ENCODE measurements around the gene AAK1.
"Not testable (repeated sequence)": the region's sequence is repeated elsewhere in the genome, so short reads cannot be mapped to it uniquely, and the experiment has no call there.

The AAK1 gene

DNA sequence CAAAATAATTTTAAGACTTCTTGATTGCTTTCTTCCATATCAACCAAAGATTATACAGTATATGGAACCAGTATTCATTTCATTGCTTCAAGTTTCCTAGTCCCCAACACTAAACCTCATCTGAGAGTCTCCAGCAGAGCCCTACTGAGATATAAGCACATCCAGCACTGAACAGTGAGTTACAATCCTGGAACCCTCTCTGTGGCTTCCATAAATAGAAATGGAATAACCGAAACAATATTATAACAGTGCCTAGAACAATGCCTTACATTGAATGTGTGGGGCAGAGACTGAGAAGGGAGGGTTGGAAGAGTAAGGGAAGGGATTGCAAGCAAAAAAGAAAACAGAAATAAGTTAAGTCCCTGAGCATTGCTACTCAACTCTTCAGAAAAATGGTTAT is 18.9 kb downstream of the AAK1 start:
- H2AFZ ChIP-seq (ENCODE audit: low read depth, low read length, severe bottlenecking): no peak overlapping the region
- H3K27ac ChIP-seq (ENCODE audit: low read depth, low read length): no peak overlapping the region
- H3K36me3 ChIP-seq (ENCODE audit: low read length): no peaks in the 10 kb centered on the region
- H3K9me2 ChIP-seq (replicated peaks; ENCODE audit: insufficient read depth, low read length): no peaks in the 10 kb centered on the region
- TF ChIP-seq, protein P1, sequence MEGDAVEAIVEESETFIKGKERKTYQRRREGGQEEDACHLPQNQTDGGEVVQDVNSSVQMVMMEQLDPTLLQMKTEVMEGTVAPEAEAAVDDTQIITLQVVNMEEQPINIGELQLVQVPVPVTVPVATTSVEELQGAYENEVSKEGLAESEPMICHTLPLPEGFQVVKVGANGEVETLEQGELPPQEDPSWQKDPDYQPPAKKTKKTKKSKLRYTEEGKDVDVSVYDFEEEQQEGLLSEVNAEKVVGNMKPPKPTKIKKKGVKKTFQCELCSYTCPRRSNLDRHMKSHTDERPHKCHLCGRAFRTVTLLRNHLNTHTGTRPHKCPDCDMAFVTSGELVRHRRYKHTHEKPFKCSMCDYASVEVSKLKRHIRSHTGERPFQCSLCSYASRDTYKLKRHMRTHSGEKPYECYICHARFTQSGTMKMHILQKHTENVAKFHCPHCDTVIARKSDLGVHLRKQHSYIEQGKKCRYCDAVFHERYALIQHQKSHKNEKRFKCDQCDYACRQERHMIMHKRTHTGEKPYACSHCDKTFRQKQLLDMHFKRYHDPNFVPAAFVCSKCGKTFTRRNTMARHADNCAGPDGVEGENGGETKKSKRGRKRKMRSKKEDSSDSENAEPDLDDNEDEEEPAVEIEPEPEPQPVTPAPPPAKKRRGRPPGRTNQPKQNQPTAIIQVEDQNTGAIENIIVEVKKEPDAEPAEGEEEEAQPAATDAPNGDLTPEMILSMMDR (IDR thresholded peaks at IDR 0.05; ENCODE audit: insufficient read depth, low read length, poor library complexity, severe bottlenecking): no peak
- no peak for TF ChIP-seq EZH2phosphoT487 (conservative IDR thresholded peaks at IDR 0.05; ENCODE audit: low read length)
- no peak overlapping the region for H3K9ac ChIP-seq (ENCODE audit: low read length)
- H4K20me1 ChIP-seq (ENCODE audit: low read depth, low read length): no peaks in the 10 kb centered on the region
- no peaks in the 10 kb centered on the region for H3K9me3 ChIP-seq (ENCODE audit: insufficient read depth, low read length)
- H3K4me3 ChIP-seq (ENCODE audit: insufficient read depth, low read length, poor library complexity, severe bottlenecking): no peak overlapping the region
- no peaks in the 10 kb centered on the region for H3F3A ChIP-seq (ENCODE audit: insufficient read depth)
- H3K27me3 ChIP-seq (ENCODE audit: low read length): no peaks in the 10 kb centered on the region
- H3K4me2 ChIP-seq (ENCODE audit: low read depth, low read length, poor library complexity, severe bottlenecking): no peak overlapping the region
- no peaks in the 10 kb centered on the region for H3K79me2 ChIP-seq (ENCODE audit: insufficient read depth, low read length)

DNA sequence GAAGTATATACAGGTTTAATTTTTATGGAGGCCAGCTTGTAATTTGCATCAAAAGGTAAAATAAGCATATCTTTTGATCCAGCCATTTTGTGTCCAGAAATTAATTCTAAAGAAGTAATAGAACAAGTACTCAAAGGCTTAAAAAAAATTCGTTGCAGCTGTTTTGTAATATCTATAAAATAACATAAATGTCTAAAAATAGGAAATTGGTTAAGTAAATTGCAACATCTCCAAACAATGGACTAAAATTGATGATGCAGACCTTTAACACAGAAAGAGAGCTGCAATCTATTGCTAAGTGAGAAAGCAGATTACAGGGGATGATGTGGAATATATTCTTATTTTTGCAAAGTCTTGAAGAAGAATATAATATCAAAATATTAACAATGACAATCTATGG is 19.4 kb downstream of the AAK1 start:
- no peaks in the 10 kb centered on the region for H3K9me3 ChIP-seq (ENCODE audit: insufficient read depth, low read length)
- H3K9me2 ChIP-seq (replicated peaks; ENCODE audit: insufficient read depth, low read length): no peaks in the 10 kb centered on the region
- no peaks in the 10 kb centered on the region for H3F3A ChIP-seq (ENCODE audit: insufficient read depth)
- H4K20me1 ChIP-seq (ENCODE audit: low read depth, low read length): no peaks in the 10 kb centered on the region
- no peak for TF ChIP-seq EZH2phosphoT487 (conservative IDR thresholded peaks at IDR 0.05; ENCODE audit: low read length)
- TF ChIP-seq, protein P1 (IDR thresholded peaks at IDR 0.05; ENCODE audit: insufficient read depth, low read length, poor library complexity, severe bottlenecking): no peak
- no peak overlapping the region for H2AFZ ChIP-seq (ENCODE audit: low read depth, low read length, severe bottlenecking)
- H3K36me3 ChIP-seq (ENCODE audit: low read length): no peaks in the 10 kb centered on the region
- no peaks in the 10 kb centered on the region for H3K27me3 ChIP-seq (ENCODE audit: low read length)
- no peak overlapping the region for H3K4me3 ChIP-seq (ENCODE audit: insufficient read depth, low read length, poor library complexity, severe bottlenecking)
- no peak overlapping the region for H3K9ac ChIP-seq (ENCODE audit: low read length)
- no peak overlapping the region for H3K27ac ChIP-seq (ENCODE audit: low read depth, low read length)
- H3K4me2 ChIP-seq (ENCODE audit: low read depth, low read length, poor library complexity, severe bottlenecking): no peak overlapping the region
- no peaks in the 10 kb centered on the region for H3K79me2 ChIP-seq (ENCODE audit: insufficient read depth, low read length)

DNA sequence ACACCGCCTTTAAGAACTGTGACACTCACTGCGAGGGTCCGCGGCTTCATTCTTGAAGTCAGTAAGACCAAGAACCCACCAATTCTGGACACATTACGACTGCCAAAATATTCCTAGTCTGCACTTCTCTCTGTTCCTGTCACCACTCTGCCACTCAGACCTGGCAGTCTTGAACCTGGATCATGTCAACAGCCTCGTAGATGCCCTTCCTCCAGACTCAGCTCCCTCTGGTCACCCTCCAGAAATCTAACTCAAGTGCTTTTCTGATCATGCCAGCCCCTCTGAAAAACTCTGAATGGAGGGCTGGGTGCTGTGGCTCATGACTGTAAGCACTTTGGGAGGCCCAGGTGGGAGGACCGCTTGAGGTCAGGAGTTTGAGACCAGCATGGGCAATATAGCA is 20.3 kb downstream of the AAK1 start:
- no peak overlapping the region for H3K4me2 ChIP-seq (ENCODE audit: low read depth, low read length, poor library complexity, severe bottlenecking)
- no peak overlapping the region for H2AFZ ChIP-seq (ENCODE audit: low read depth, low read length, severe bottlenecking)
- no peak overlapping the region for H3K9ac ChIP-seq (ENCODE audit: low read length)
- H3K36me3 ChIP-seq (ENCODE audit: low read length): no peaks in the 10 kb centered on the region
- H3K9me2 ChIP-seq (replicated peaks; ENCODE audit: insufficient read depth, low read length): no peaks in the 10 kb centered on the region
- H3K9me3 ChIP-seq (ENCODE audit: insufficient read depth, low read length): no peaks in the 10 kb centered on the region
- no peaks in the 10 kb centered on the region for H3K79me2 ChIP-seq (ENCODE audit: insufficient read depth, low read length)
- TF ChIP-seq, protein P1 (IDR thresholded peaks at IDR 0.05; ENCODE audit: insufficient read depth, low read length, poor library complexity, severe bottlenecking): no peak
- TF ChIP-seq EZH2phosphoT487 (conservative IDR thresholded peaks at IDR 0.05; ENCODE audit: low read length): no peak
- no peaks in the 10 kb centered on the region for H4K20me1 ChIP-seq (ENCODE audit: low read depth, low read length)
- H3K4me3 ChIP-seq (ENCODE audit: insufficient read depth, low read length, poor library complexity, severe bottlenecking): no peak overlapping the region
- no peaks in the 10 kb centered on the region for H3F3A ChIP-seq (ENCODE audit: insufficient read depth)
- no peak overlapping the region for H3K27ac ChIP-seq (ENCODE audit: low read depth, low read length)
- H3K27me3 ChIP-seq (ENCODE audit: low read length): no peaks in the 10 kb centered on the region

DNA sequence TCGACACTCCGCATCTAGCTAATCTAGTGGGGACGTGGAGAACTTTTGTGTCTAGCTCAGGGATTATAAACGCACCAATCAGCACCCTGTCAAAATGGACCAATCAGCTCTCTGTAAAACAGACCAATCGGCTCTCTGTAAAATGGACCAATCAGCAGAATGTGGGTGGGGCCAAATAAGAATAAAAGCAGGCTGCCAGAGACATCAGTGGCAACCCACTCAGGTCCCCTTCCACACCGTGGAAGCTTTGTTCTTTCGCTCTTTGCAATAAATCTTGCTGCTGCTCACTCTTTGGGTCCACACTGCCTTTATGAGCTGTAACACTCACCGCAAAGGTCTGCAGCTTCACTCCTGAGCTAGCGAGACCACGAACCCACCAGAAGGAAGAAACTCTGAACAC is 20.7 kb downstream of the AAK1 start:
- not testable (repeated sequence) for H3K27me3 ChIP-seq (ENCODE audit: low read length); H3K4me3 ChIP-seq (ENCODE audit: insufficient read depth, low read length, poor library complexity, severe bottlenecking); H4K20me1 ChIP-seq (ENCODE audit: low read depth, low read length); H3K36me3 ChIP-seq (ENCODE audit: low read length); H3K9ac ChIP-seq (ENCODE audit: low read length); H3K9me3 ChIP-seq (ENCODE audit: insufficient read depth, low read length); H3F3A ChIP-seq (ENCODE audit: insufficient read depth); H3K27ac ChIP-seq (ENCODE audit: low read depth, low read length); H3K4me2 ChIP-seq (ENCODE audit: low read depth, low read length, poor library complexity, severe bottlenecking); H3K79me2 ChIP-seq (ENCODE audit: insufficient read depth, low read length); H2AFZ ChIP-seq (ENCODE audit: low read depth, low read length, severe bottlenecking); H3K9me2 ChIP-seq (replicated peaks; ENCODE audit: insufficient read depth, low read length)

DNA sequence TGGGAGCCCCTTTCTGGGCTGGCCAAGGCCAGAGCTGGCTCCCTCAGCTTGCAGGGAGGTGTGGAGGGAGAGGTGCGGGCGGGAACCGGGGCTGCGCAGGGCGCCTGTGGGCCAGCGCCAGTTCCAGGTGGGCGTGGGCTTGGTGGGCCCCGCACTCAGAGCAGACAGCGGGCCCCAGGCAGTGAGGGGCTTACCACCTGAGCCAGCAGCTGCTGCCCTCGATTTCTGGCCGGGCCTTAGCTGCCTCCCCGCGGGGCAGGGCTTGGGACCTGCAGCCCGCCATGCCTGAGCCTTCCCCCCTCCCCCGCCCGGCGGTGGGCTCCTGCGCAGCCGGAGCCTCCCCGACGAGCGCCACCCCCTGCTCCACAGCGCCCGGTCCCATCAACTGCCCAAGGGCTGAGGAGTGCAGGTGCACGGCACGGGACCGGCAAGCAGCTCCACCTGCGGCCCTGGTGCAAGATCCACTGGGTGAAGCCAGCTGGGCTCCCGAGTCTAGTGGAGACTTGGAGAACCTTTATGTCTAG is 21.5 kb downstream of the AAK1 start:
- H3K36me3 ChIP-seq (ENCODE audit: low read length); H3K79me2 ChIP-seq (ENCODE audit: insufficient read depth, low read length); H3K9me3 ChIP-seq (ENCODE audit: insufficient read depth, low read length); H2AFZ ChIP-seq (ENCODE audit: low read depth, low read length, severe bottlenecking); H4K20me1 ChIP-seq (ENCODE audit: low read depth, low read length); H3F3A ChIP-seq (ENCODE audit: insufficient read depth); H3K27ac ChIP-seq (ENCODE audit: low read depth, low read length); H3K9ac ChIP-seq (ENCODE audit: low read length); H3K9me2 ChIP-seq (replicated peaks; ENCODE audit: insufficient read depth, low read length); H3K27me3 ChIP-seq (ENCODE audit: low read length); H3K4me3 ChIP-seq (ENCODE audit: insufficient read depth, low read length, poor library complexity, severe bottlenecking); H3K4me2 ChIP-seq (ENCODE audit: low read depth, low read length, poor library complexity, severe bottlenecking): not testable (repeated sequence)
